AG09309 (cell line): Measurements from ENCODE around the gene IRX5.

Experiments
- DNase-seq: peaks from one replicate; pipeline ENCODE4 v3.0.0-alpha.2; 2010; ENCODE audit warnings: low read depth
- H3K4me3 ChIP-seq: 2 replicates; pipeline ENCODE4 v1.5.1; 2011; ENCODE audit warnings: mild to moderate bottlenecking, low read depth, low read length, moderate library complexity; ENCODE audit not compliant: control insufficient read depth
- CTCF ChIP-seq: IDR thresholded peaks from 2 replicates; pipeline ENCODE4 v1.5.1; 2011; ENCODE audit warnings: mild to moderate bottlenecking, low read depth, low read length, inconsistent platforms; ENCODE audit not compliant: insufficient read depth, control insufficient read depth; ENCODE audit errors: missing control alignments

Gene IRX5

GRCh38 chr16:54930005-54930868 lies at the start of gene IRX5:
Gene IRX5, plus strand, starts transcription at chr16:54930865. Its CDS starts 334 bp downstream, at chr16:54931199.
- TF ChIP-seq CTCF: no peak
- H3K4me3 ChIP-seq: peak within 1 kb of the TSS; percentile 79
- peak; percentile 94 for DNase-seq

- no peak for TF ChIP-seq CTCF
- no peak overlapping the region for H3K4me3 ChIP-seq
- no peak for DNase-seq
Measured at GRCh38 chr16:54882556-54882955, 48.1 kb upstream of the IRX5 start.

GRCh38 chr16:54883358-54883757 lies 47.3 kb upstream of the IRX5 start:
- no peak overlapping the region for H3K4me3 ChIP-seq
- TF ChIP-seq CTCF: no peak
- DNase-seq: no peak

- TF ChIP-seq CTCF: no peak
- no peak for DNase-seq
- H3K4me3 ChIP-seq: no peak overlapping the region
Measured at GRCh38 chr16:54886078-54886477, 44.6 kb upstream of the IRX5 start.

- no peak for TF ChIP-seq CTCF
- no peak for DNase-seq
- H3K4me3 ChIP-seq: no peak overlapping the region
Measured at GRCh38 chr16:54890381-54890780, 40.3 kb upstream of the IRX5 start.

- no peak overlapping the region for H3K4me3 ChIP-seq
- no peak for DNase-seq
- no peak for TF ChIP-seq CTCF
Measured at GRCh38 chr16:54891346-54891745, 39.3 kb upstream of the IRX5 start.
